GM23338 (cell line): ENCODE data around the gene CEP192. TPM values are rescaled to one million over a fixed set of nuclear protein-coding genes. Genes with fewer than 3 reads are reported as not detected.

ENCODE experiments used
- ATAC-seq: fragments of 200-7000 bp; cut with Tn5 transposase; 3 replicates; pipeline ENCODE4 v1.9.1; 2020
- DNase-seq: peaks from one replicate; pipeline ENCODE4 v3.0.0-alpha.2; 2015; ENCODE audit warnings: low spot score
- H2AFZ ChIP-seq: fragments of 200-600 bp; sonication (generic); 2 replicates; pipeline ENCODE4 v1.8.0; 2016; ENCODE audit warnings: antibody characterized with exemption, mild to moderate bottlenecking, moderate library complexity
- H3F3A ChIP-seq: fragments of 200-600 bp; sonication (generic); replicated peaks from 2 replicates; pipeline ENCODE4 v1.8.0; 2017; ENCODE audit warnings: antibody characterized with exemption, mixed run types, low read depth
- H3K27ac ChIP-seq: fragments of 200-600 bp; sonication (generic); 2 replicates; pipeline ENCODE4 v1.6.1; 2016; ENCODE audit warnings: low read depth
- H3K27me3 ChIP-seq: fragments of 200-600 bp; sonication (generic); 2 replicates; pipeline ENCODE4 v1.8.0; 2016; ENCODE audit warnings: mild to moderate bottlenecking, mixed run types, moderate library complexity; ENCODE audit not compliant: insufficient read depth
- H3K36me3 ChIP-seq: fragments of 200-600 bp; sonication (generic); 2 replicates; pipeline ENCODE4 v1.8.0; 2016; ENCODE audit warnings: mild to moderate bottlenecking; ENCODE audit not compliant: insufficient read depth
- H3K4me1 ChIP-seq: fragments of 200-600 bp; sonication (generic); 2 replicates; pipeline ENCODE4 v1.8.0; 2016; ENCODE audit warnings: mild to moderate bottlenecking, moderate library complexity; ENCODE audit not compliant: insufficient read depth
- H3K4me2 ChIP-seq: fragments of 200-600 bp; sonication (generic); 2 replicates; pipeline ENCODE4 v1.7.1; 2017; ENCODE audit warnings: mixed run types
- H3K4me3 ChIP-seq: fragments of 200-600 bp; sonication (generic); 2 replicates; pipeline ENCODE4 v1.6.1; 2016; ENCODE audit warnings: mixed run types
- H3K79me2 ChIP-seq: fragments of 200-600 bp; sonication (generic); replicated peaks from 2 replicates; pipeline ENCODE4 v1.8.0; 2017; ENCODE audit warnings: mild to moderate bottlenecking; ENCODE audit not compliant: insufficient read depth
- H3K9me2 ChIP-seq: fragments of 200-600 bp; sonication (generic); 2 replicates; pipeline ENCODE4 v1.8.0; 2017; ENCODE audit not compliant: insufficient read depth
- H4K20me1 ChIP-seq: fragments of 200-600 bp; sonication (generic); replicated peaks from 2 replicates; pipeline ENCODE4 v1.8.0; 2017; ENCODE audit warnings: mild to moderate bottlenecking; ENCODE audit not compliant: insufficient read depth
- H3K27ac Mint-ChIP-seq: 2 replicates; pipeline ENCODE4 v1.8.0; 2020; ENCODE audit warnings: inconsistent platforms, mild to moderate bottlenecking, moderate library complexity, mixed read lengths
- H3K27me3 Mint-ChIP-seq: 3 replicates; pipeline ENCODE4 v1.8.0; 2022; ENCODE audit warnings: low read depth, mild to moderate bottlenecking, moderate library complexity, mixed read lengths, inconsistent platforms; ENCODE audit not compliant: insufficient read depth, poor library complexity
- H3K36me3 Mint-ChIP-seq: 3 replicates; pipeline ENCODE4 v1.8.0; 2021; ENCODE audit warnings: low read depth, mild to moderate bottlenecking, inconsistent platforms, moderate library complexity, mixed read lengths
- H3K4me1 Mint-ChIP-seq: 3 replicates; pipeline ENCODE4 v1.8.0; 2020; ENCODE audit warnings: mild to moderate bottlenecking, inconsistent platforms, mixed read lengths
- H3K4me3 Mint-ChIP-seq: 3 replicates; pipeline ENCODE4 v1.8.0; 2021; ENCODE audit warnings: moderate library complexity, mild to moderate bottlenecking, inconsistent platforms, mixed read lengths
- H3K9me3 Mint-ChIP-seq: 3 replicates; pipeline ENCODE4 v1.8.0; 2020; ENCODE audit warnings: moderate library complexity, mild to moderate bottlenecking, inconsistent platforms, mixed read lengths
- CREB1 ChIP-seq: fragments of 250-450 bp; sonication (Bioruptor Pico); IDR thresholded peaks from 2 replicates; pipeline ENCODE4 v1.5.0; 2020; ENCODE audit warnings: low read depth, mild to moderate bottlenecking, moderate library complexity
- CTCF ChIP-seq, 2 experiments: fragments of 200-600 bp in 1 of 2; sonication (generic) in 1 of 2; conservative IDR thresholded peaks; 2 replicates each; pipeline versions ENCODE4 v1.5.1 to v1.6.1; 2016 to 2017; ENCODE audit warnings: antibody characterized with exemption in 2 of 2, low read depth in 2 of 2, mild to moderate bottlenecking in 2 of 2, moderate library complexity in 1 of 2
- ETS1 ChIP-seq: IDR thresholded peaks from 2 replicates; pipeline ENCODE4 v1.6.1; 2016; ENCODE audit warnings: antibody characterized with exemption
- EZH2 ChIP-seq: fragments of 200-600 bp; sonication (generic); IDR thresholded peaks from one replicate; pipeline ENCODE4 v1.8.0; 2017; ENCODE audit warnings: antibody characterized with exemption, mild to moderate bottlenecking, low read depth; ENCODE audit not compliant: unreplicated experiment
- ZNF331 ChIP-seq: fragments of 250-450 bp; sonication (Bioruptor Pico); IDR thresholded peaks from 2 replicates; pipeline ENCODE4 v1.5.0; 2020; ENCODE audit warnings: low read depth, mild to moderate bottlenecking, moderate library complexity
- polyA plus RNA-seq: library from polyadenylated mRNA; unstranded; fragments of >200 nt; fragmentation: Nextera tagmentation; extraction: Ambion mirVana; gene quantifications from 2 replicates; pipeline ENCODE4 v1.2.1, GENCODE V29; 2016
- total RNA-seq: library from RNA; depleted of rRNA; stranded (reverse); fragments of >200 nt; shearing (Covaris generic); gene quantifications from 2 replicates; pipeline ENCODE4 v1.2.3, GENCODE V29; 2014

Gene CEP192
- total and polyA plus RNA-seq, 2 experiments from 2014 or later: 15.2 to 30.6 TPM

GRCh38 chr18:13164406-13164805 is 173.2 kb downstream of the CEP192 start:
- peaks cover 8% of the 10 kb centered on the region for H3K27me3 Mint-ChIP-seq
- Histone ChIP-seq H3K4me3 (no peak overlapping the region), H3K36me3 (no peaks in the 10 kb centered on the region), H3F3A (no peaks in the 10 kb centered on the region), H3K4me1 (peaks cover 13% of the 10 kb centered on the region; the same call in 1 of the 2 replicates), H3K79me2 (no peaks in the 10 kb centered on the region), H4K20me1 (no peaks in the 10 kb centered on the region), H3K9me2 (no peaks in the 10 kb centered on the region), H3K27me3 (no peaks in the 10 kb centered on the region), H3K4me2 (no peak overlapping the region), H3K27ac (no peak overlapping the region), H2AFZ (no peak overlapping the region)
- H3K4me1 Mint-ChIP-seq: peaks cover 13% of the 10 kb centered on the region
- no peak for DNase-seq
- H3K36me3 Mint-ChIP-seq: peaks cover 8% of the 10 kb centered on the region
- ATAC-seq: no peak
- no peak overlapping the region for H3K4me3 Mint-ChIP-seq
- H3K9me3 Mint-ChIP-seq: peaks cover 17% of the 10 kb centered on the region
- H3K27ac Mint-ChIP-seq: no peak overlapping the region
- no peak for TF ChIP-seq ETS1
- no peak for TF ChIP-seq ZNF331
- TF ChIP-seq EZH2: no peak

- no peaks in the 10 kb centered on the region for H3K36me3 ChIP-seq
- Mint-ChIP-seq H3K27me3 (peaks cover 5% of the 10 kb centered on the region), H3K27ac (peak overlapping the region; percentile 75; the same call in 1 of the 2 replicates), H3K4me1 (peaks cover 13% of the 10 kb centered on the region), H3K36me3 (peaks cover 6% of the 10 kb centered on the region; the same call in 2 of the 3 replicates), H3K9me3 (peaks cover 16% of the 10 kb centered on the region), H3K4me3 (no peak overlapping the region)
- no peaks in the 10 kb centered on the region for H3F3A ChIP-seq
- no peaks in the 10 kb centered on the region for H3K27me3 ChIP-seq
- no peak overlapping the region for H3K27ac ChIP-seq
- no peak overlapping the region for H3K4me3 ChIP-seq
- peak in 1 of 2 experiments; percentile 16; a peak in 2 of 4 replicates for TF ChIP-seq CTCF (conservative IDR thresholded peaks at IDR 0.05; ENCODE audit: low read depth in 2 of 2)
- no peak for TF ChIP-seq CREB1 (CRISPR knock-in tag)
- H3K9me2 ChIP-seq: no peaks in the 10 kb centered on the region
- no peaks in the 10 kb centered on the region for H3K79me2 ChIP-seq
- peak; percentile 92 for ATAC-seq
- peak; percentile 41 for DNase-seq
- H3K4me2 ChIP-seq: no peak overlapping the region; the same call in 1 of the 2 replicates
- H2AFZ ChIP-seq: peak overlapping the region; percentile 96
- H4K20me1 ChIP-seq: no peaks in the 10 kb centered on the region
- H3K4me1 ChIP-seq: peaks cover 13% of the 10 kb centered on the region; the same call in 1 of the 2 replicates
These were observed 174.7 kb downstream of the CEP192 start for GRCh38 chr18:13165636-13166423.
